ENCODE results near the gene CTDP1. TPM values are rescaled to one million over a fixed set of nuclear protein-coding genes. Genes with fewer than 3 reads are reported as not detected.
"Not testable (repeated sequence)": the region's sequence is repeated elsewhere in the genome, so short reads cannot be mapped to it uniquely, and the experiment has no call there.

CTDP1 gene
- total RNA-seq, 2 experiments from 2014 or later: 11.9 to 15.4 TPM

- Histone ChIP-seq H3K4me1 (ENCODE audit: insufficient read depth, low read length, poor library complexity, severe bottlenecking) (no peaks in the 10 kb centered on the region), H3K9me2 (ENCODE audit: insufficient read depth, low read length) (no peaks in the 10 kb centered on the region), H3K27ac (ENCODE audit: low read depth, low read length, poor library complexity, severe bottlenecking) (no peak overlapping the region), H3K9me3 (ENCODE audit: low read length) (no peaks in the 10 kb centered on the region), H3K36me3 (ENCODE audit: insufficient read depth, low read length) (peaks cover 2% of the 10 kb centered on the region), H2AFZ (ENCODE audit: low read length) (no peak overlapping the region), H3K79me2 (ENCODE audit: insufficient read depth, low read depth, low read length) (no peaks in the 10 kb centered on the region), H3K4me3 (ENCODE audit: low read depth, low read length, poor library complexity, severe bottlenecking) (no peak overlapping the region), H4K20me1 (ENCODE audit: insufficient read depth, low read length) (no peaks in the 10 kb centered on the region), H3K4me2 (ENCODE audit: low read length) (no peak overlapping the region)
- no TSS peak for BruUV-seq (replicated peaks)
- no peak for DNase-seq (ENCODE audit: low spot score)
- ChIA-PET CTCF (ENCODE audit: unreplicated experiment) (no interaction called here), POLR2A (no interaction called here)
- TF ChIP-seq, protein P1, sequence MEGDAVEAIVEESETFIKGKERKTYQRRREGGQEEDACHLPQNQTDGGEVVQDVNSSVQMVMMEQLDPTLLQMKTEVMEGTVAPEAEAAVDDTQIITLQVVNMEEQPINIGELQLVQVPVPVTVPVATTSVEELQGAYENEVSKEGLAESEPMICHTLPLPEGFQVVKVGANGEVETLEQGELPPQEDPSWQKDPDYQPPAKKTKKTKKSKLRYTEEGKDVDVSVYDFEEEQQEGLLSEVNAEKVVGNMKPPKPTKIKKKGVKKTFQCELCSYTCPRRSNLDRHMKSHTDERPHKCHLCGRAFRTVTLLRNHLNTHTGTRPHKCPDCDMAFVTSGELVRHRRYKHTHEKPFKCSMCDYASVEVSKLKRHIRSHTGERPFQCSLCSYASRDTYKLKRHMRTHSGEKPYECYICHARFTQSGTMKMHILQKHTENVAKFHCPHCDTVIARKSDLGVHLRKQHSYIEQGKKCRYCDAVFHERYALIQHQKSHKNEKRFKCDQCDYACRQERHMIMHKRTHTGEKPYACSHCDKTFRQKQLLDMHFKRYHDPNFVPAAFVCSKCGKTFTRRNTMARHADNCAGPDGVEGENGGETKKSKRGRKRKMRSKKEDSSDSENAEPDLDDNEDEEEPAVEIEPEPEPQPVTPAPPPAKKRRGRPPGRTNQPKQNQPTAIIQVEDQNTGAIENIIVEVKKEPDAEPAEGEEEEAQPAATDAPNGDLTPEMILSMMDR (conservative IDR thresholded peaks at IDR 0.05; ENCODE audit: low read length): no peak
- TF ChIP-seq EZH2phosphoT487 (IDR thresholded peaks at IDR 0.05; ENCODE audit: borderline replicate concordance, low read depth, low read length): no peak
- intact Hi-C loops (cut with micrococcal nuclease; ENCODE audit: unreplicated experiment): no loop called here
These were observed 38.0 kb downstream of the CTDP1 start for GRCh38 chr18:79717555-79718074.

DNA sequence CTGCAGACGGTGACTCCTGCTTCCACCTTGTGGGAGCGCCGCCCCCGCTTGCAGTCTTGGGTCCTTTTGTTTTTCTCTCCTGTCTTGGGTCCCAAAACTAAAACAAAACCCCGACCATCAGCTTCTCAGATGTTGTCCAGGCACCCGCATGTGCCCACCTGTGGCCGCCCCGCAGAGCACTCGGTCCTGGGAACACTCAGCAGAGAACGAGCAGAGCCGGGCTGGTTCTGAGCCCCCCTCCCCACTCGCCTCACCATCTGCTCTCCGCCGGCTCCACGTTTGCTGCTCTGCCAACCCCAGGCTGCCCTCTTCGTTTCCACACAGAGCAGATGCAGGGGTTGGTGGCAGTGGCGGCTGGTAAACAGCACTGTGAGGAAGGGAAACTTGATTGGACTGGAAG is 38.5 kb downstream of the CTDP1 start:
- TF ChIP-seq EZH2phosphoT487 (IDR thresholded peaks at IDR 0.05; ENCODE audit: borderline replicate concordance, low read depth, low read length): no peak
- TF ChIP-seq, protein P1 (conservative IDR thresholded peaks at IDR 0.05; ENCODE audit: low read length): no peak
- no peaks in the 10 kb centered on the region for H3K9me2 ChIP-seq (ENCODE audit: insufficient read depth, low read length)
- H3K4me1 ChIP-seq (ENCODE audit: insufficient read depth, low read length, poor library complexity, severe bottlenecking): no peaks in the 10 kb centered on the region
- no peak for DNase-seq (ENCODE audit: low spot score)
- no peaks in the 10 kb centered on the region for H3K79me2 ChIP-seq (ENCODE audit: insufficient read depth, low read depth, low read length)
- no peaks in the 10 kb centered on the region for H3K9me3 ChIP-seq (ENCODE audit: low read length)
- no peaks in the 10 kb centered on the region; the same call in 1 of the 2 replicates for H3K36me3 ChIP-seq (ENCODE audit: insufficient read depth, low read length)
- no TSS peak for BruUV-seq (replicated peaks)
- H4K20me1 ChIP-seq (ENCODE audit: insufficient read depth, low read length): no peaks in the 10 kb centered on the region
- ChIA-PET POLR2A (no interaction called here), CTCF (ENCODE audit: unreplicated experiment) (no interaction called here)
- no peak overlapping the region for H3K27ac ChIP-seq (ENCODE audit: low read depth, low read length, poor library complexity, severe bottlenecking)
- H3K4me2 ChIP-seq (ENCODE audit: low read length): no peak overlapping the region
- H3K4me3 ChIP-seq (ENCODE audit: low read depth, low read length, poor library complexity, severe bottlenecking): no peak overlapping the region
- H2AFZ ChIP-seq (ENCODE audit: low read length): no peak overlapping the region
- intact Hi-C loops (cut with micrococcal nuclease; ENCODE audit: unreplicated experiment): no loop called here

GRCh38 chr18:79718878-79719477 is 39.4 kb downstream of the CTDP1 start:
- no peak for DNase-seq (ENCODE audit: low spot score)
- Histone ChIP-seq H3K4me2 (ENCODE audit: low read length) (no peak overlapping the region), H2AFZ (ENCODE audit: low read length) (no peak overlapping the region), H3K27ac (ENCODE audit: low read depth, low read length, poor library complexity, severe bottlenecking) (no peak overlapping the region), H3K9me2 (ENCODE audit: insufficient read depth, low read length) (no peaks in the 10 kb centered on the region), H3K36me3 (ENCODE audit: insufficient read depth, low read length) (no peaks in the 10 kb centered on the region; the same call in none of the 2 replicates), H3K4me3 (ENCODE audit: low read depth, low read length, poor library complexity, severe bottlenecking) (no peak overlapping the region), H3K79me2 (ENCODE audit: insufficient read depth, low read depth, low read length) (no peaks in the 10 kb centered on the region), H3K9me3 (ENCODE audit: low read length) (no peaks in the 10 kb centered on the region), H3K4me1 (ENCODE audit: insufficient read depth, low read length, poor library complexity, severe bottlenecking) (no peaks in the 10 kb centered on the region), H4K20me1 (ENCODE audit: insufficient read depth, low read length) (no peaks in the 10 kb centered on the region)
- intact Hi-C loops (cut with micrococcal nuclease; ENCODE audit: unreplicated experiment): no loop called here
- TF ChIP-seq, protein P1 (conservative IDR thresholded peaks at IDR 0.05; ENCODE audit: low read length): no peak
- TF ChIP-seq EZH2phosphoT487 (IDR thresholded peaks at IDR 0.05; ENCODE audit: borderline replicate concordance, low read depth, low read length): no peak
- ChIA-PET CTCF (ENCODE audit: unreplicated experiment) (no interaction called here), POLR2A (no interaction called here)
- BruUV-seq (replicated peaks): no TSS peak

DNA sequence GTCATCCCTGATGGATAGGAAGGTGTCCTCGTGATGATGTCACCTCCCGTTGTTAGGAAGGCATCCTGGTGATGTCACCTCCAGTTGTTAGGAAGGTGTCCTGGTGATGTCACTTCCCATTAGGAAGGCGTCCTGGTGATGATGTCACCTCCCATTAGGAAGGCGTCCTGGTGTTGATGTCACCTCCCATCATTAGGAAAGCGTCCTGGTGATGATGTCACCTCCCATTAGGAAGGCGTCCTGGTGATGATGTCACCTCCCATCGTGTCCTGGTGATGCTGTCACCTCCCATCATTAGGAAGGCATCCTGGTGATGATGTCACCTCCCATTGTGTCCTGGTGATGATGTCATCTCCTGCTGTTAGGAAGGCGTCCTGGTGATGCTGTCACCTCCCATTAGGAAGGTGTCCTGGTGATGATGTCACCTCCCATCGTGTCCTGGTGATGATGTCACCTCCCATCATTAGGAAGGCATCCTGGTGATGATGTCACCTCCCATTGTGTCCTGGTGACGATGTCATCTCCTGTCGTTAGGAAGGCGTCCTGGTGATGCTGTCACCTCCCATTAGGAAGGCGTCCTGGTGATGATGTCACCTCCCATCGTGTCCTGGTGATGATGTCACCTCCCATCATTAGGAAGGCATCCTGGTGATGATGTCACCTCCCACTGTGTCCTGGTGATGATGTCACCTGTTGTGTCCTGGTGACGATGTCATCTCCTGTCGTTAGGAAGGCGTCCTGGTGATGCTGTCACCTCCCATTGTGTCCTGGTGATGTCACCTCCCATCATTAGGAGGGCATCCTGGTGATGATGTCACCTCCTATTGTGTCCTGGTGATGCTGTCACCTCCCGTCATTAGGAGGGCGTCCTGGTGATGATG is 40.1 kb downstream of the CTDP1 start:
- H2AFZ ChIP-seq (ENCODE audit: low read length); BruUV-seq (replicated peaks); H3K9me3 ChIP-seq (ENCODE audit: low read length); CTCF ChIA-PET (ENCODE audit: unreplicated experiment); H3K4me3 ChIP-seq (ENCODE audit: low read depth, low read length, poor library complexity, severe bottlenecking); H4K20me1 ChIP-seq (ENCODE audit: insufficient read depth, low read length); H3K4me2 ChIP-seq (ENCODE audit: low read length); POLR2A ChIA-PET; DNase-seq (ENCODE audit: low spot score); H3K4me1 ChIP-seq (ENCODE audit: insufficient read depth, low read length, poor library complexity, severe bottlenecking); H3K9me2 ChIP-seq (ENCODE audit: insufficient read depth, low read length); intact Hi-C loops (cut with micrococcal nuclease; ENCODE audit: unreplicated experiment); H3K79me2 ChIP-seq (ENCODE audit: insufficient read depth, low read depth, low read length); H3K36me3 ChIP-seq (ENCODE audit: insufficient read depth, low read length); H3K27ac ChIP-seq (ENCODE audit: low read depth, low read length, poor library complexity, severe bottlenecking): not testable (repeated sequence)
